Caco-2 (cell line): ENCODE measurements around the gene MAPRE2. TPM values are rescaled to one million over a fixed set of nuclear protein-coding genes. Genes with fewer than 3 reads are reported as not detected.

Source experiments
- BruUV-seq: library from RNA; stranded (reverse); fragments of 400-500 nt; replicated peaks from 2 replicates; lab custom pipeline; 2021; lab: Mats Ljungman, UMichigan
- CTCF ChIA-PET: fragments of 300-600 bp; sonication (Branson Sonifier 250); formaldehyde crosslinking; loops from one replicate; lab custom pipeline; 2022; ENCODE audit warnings: antibody characterized with exemption; lab: Charles Lee
- POLR2A ChIA-PET: fragments of 300-600 bp; sonication (Branson Sonifier 250); formaldehyde crosslinking; loops from one replicate; lab custom pipeline; 2022; ENCODE audit warnings: antibody characterized with exemption; lab: Charles Lee
- DNase-seq, 2 experiments: peaks; one replicate each; pipeline versions ENCODE4 v3.0.0 to v3.0.0-alpha.2; 2020 to 2022
- H3K27me3 ChIP-seq: replicated peaks from 2 replicates; pipeline ENCODE4 v1.6.0; 2011; ENCODE audit warnings: low read length; ENCODE audit not compliant: control insufficient read depth, insufficient read depth
- H3K36me3 ChIP-seq: 2 replicates; pipeline ENCODE4 v1.5.1; 2011; ENCODE audit warnings: low read length; ENCODE audit not compliant: control insufficient read depth, insufficient read depth
- H3K4me1 ChIP-seq: fragments of 250-450 bp; sonication (Bioruptor Pico); 2 replicates; pipeline ENCODE4 v1.5.1; 2020; ENCODE audit warnings: mild to moderate bottlenecking
- H3K4me3 ChIP-seq: 2 replicates; pipeline ENCODE4 v1.5.1; 2011; ENCODE audit warnings: low read depth, mild to moderate bottlenecking, control low read depth, low read length
- H3K9me3 ChIP-seq: fragments of 250-450 bp; sonication (Bioruptor Pico); 2 replicates; pipeline ENCODE4 v1.5.1; 2020; ENCODE audit warnings: mild to moderate bottlenecking, moderate library complexity
- H3K27ac Mint-ChIP-seq: one replicate; pipeline ENCODE4 v1.8.0; 2022; ENCODE audit warnings: mixed read lengths; ENCODE audit not compliant: unreplicated experiment
- H3K27me3 Mint-ChIP-seq: one replicate; pipeline ENCODE4 v1.8.0; 2022; ENCODE audit warnings: mixed read lengths; ENCODE audit not compliant: insufficient read depth, unreplicated experiment
- H3K36me3 Mint-ChIP-seq: one replicate; pipeline ENCODE4 v1.8.0; 2022; ENCODE audit warnings: mild to moderate bottlenecking, mixed read lengths; ENCODE audit not compliant: insufficient read depth, unreplicated experiment
- H3K4me1 Mint-ChIP-seq: one replicate; pipeline ENCODE4 v1.8.0; 2022; ENCODE audit warnings: low read depth, mixed read lengths; ENCODE audit not compliant: unreplicated experiment
- H3K4me3 Mint-ChIP-seq: one replicate; pipeline ENCODE4 v1.8.0; 2022; ENCODE audit warnings: mild to moderate bottlenecking, moderate library complexity, mixed read lengths; ENCODE audit not compliant: unreplicated experiment
- H3K9me3 Mint-ChIP-seq: one replicate; pipeline ENCODE4 v1.8.0; 2022; ENCODE audit warnings: mixed read lengths; ENCODE audit not compliant: unreplicated experiment
- CTCF ChIP-seq, 2 experiments: fragments of 200-600 bp in 1 of 2; IDR thresholded peaks; 1 replicate in 1 of 2; 2 replicates in 1 of 2; pipeline versions ENCODE4 v1.5.1 to v1.8.0; 2011 to 2022; ENCODE audit warnings: antibody characterized with exemption in 1 of 2, control low read depth in 1 of 2, inconsistent platforms in 1 of 2, low read depth in 1 of 2, low read length in 1 of 2, mild to moderate bottlenecking in 1 of 2, moderate library complexity in 1 of 2; ENCODE audit not compliant: insufficient read depth in 1 of 2, severe bottlenecking in 1 of 2, unreplicated experiment in 1 of 2
- intact Hi-C: fragments of 100-400 bp; cut with micrococcal nuclease; formaldehyde crosslinking; loops from one replicate; pipeline ENCODE4 v1.10.0; 2022; ENCODE audit not compliant: unreplicated experiment
- total RNA-seq: library from RNA; stranded (reverse); gene quantifications from 2 replicates; pipeline ENCODE4 v1.2.3, GENCODE V29; 2022

MAPRE2 gene
- total RNA-seq, 1 experiment from 2014 or later: 9.3 TPM

- Histone ChIP-seq H3K4me1 (no peaks in the 10 kb centered on the region), H3K9me3 (no peaks in the 10 kb centered on the region), H3K36me3 (no peaks in the 10 kb centered on the region), H3K27me3 (no peaks in the 10 kb centered on the region), H3K4me3 (no peak overlapping the region)
- Mint-ChIP-seq H3K27ac (no peak overlapping the region), H3K36me3 (no peaks in the 10 kb centered on the region), H3K9me3 (no peaks in the 10 kb centered on the region), H3K27me3 (no peaks in the 10 kb centered on the region), H3K4me3 (no peak overlapping the region), H3K4me1 (no peaks in the 10 kb centered on the region)
- ChIA-PET CTCF (no interaction called here), POLR2A (no interaction called here)
- no peak for TF ChIP-seq CTCF (IDR thresholded peaks at IDR 0.05; ENCODE audit: insufficient read depth in 1 of 2, low read depth in 1 of 2, low read length in 1 of 2, severe bottlenecking in 1 of 2, unreplicated experiment in 1 of 2)
- intact Hi-C loops: no loop called here
- no TSS peak for BruUV-seq
- no peak for DNase-seq
These were observed 21.2 kb downstream of the MAPRE2 start for GRCh38 chr18:35062408-35062807.

GRCh38 chr18:35063875-35064690 lies 22.9 kb downstream of the MAPRE2 start:
- no TSS peak for BruUV-seq
- no peaks in the 10 kb centered on the region for H3K27me3 Mint-ChIP-seq
- no peak overlapping the region for H3K27ac Mint-ChIP-seq
- Histone ChIP-seq H3K36me3 (no peaks in the 10 kb centered on the region), H3K9me3 (no peaks in the 10 kb centered on the region), H3K27me3 (no peaks in the 10 kb centered on the region), H3K4me3 (no peak overlapping the region), H3K4me1 (no peaks in the 10 kb centered on the region)
- intact Hi-C loops: no loop called here
- H3K9me3 Mint-ChIP-seq: no peaks in the 10 kb centered on the region
- no peak for TF ChIP-seq CTCF (IDR thresholded peaks at IDR 0.05; ENCODE audit: insufficient read depth in 1 of 2, low read depth in 1 of 2, low read length in 1 of 2, severe bottlenecking in 1 of 2, unreplicated experiment in 1 of 2)
- POLR2A ChIA-PET: no interaction called here
- no peaks in the 10 kb centered on the region for H3K4me1 Mint-ChIP-seq
- CTCF ChIA-PET: no interaction called here
- DNase-seq: no peak
- no peaks in the 10 kb centered on the region for H3K36me3 Mint-ChIP-seq
- no peak overlapping the region for H3K4me3 Mint-ChIP-seq

- no TSS peak for BruUV-seq
- POLR2A ChIA-PET: no interaction called here
These were observed 26.2 kb downstream of the MAPRE2 start for GRCh38 chr18:35067454-35067853.

More at GRCh38 chr18:35067454-35067853, 26.2 kb downstream of the MAPRE2 start:
- Mint-ChIP-seq H3K4me1 (no peaks in the 10 kb centered on the region), H3K27me3 (no peaks in the 10 kb centered on the region), H3K36me3 (no peaks in the 10 kb centered on the region), H3K27ac (no peak overlapping the region), H3K4me3 (no peak overlapping the region), H3K9me3 (no peaks in the 10 kb centered on the region)
- H3K4me3 ChIP-seq: no peak overlapping the region
- CTCF ChIA-PET: no interaction called here
- no peaks in the 10 kb centered on the region for H3K36me3 ChIP-seq
- H3K27me3 ChIP-seq: no peaks in the 10 kb centered on the region
- no peaks in the 10 kb centered on the region for H3K4me1 ChIP-seq
- no peaks in the 10 kb centered on the region for H3K9me3 ChIP-seq
- intact Hi-C loops: no loop called here
- DNase-seq: no peak
- TF ChIP-seq CTCF (IDR thresholded peaks at IDR 0.05; ENCODE audit: insufficient read depth in 1 of 2, low read depth in 1 of 2, low read length in 1 of 2, severe bottlenecking in 1 of 2, unreplicated experiment in 1 of 2): no peak
